ENCODE data around the gene MFGE8. TPM values are rescaled to one million over a fixed set of nuclear protein-coding genes. Genes with fewer than 3 reads are reported as not detected.
"Not testable (repeated sequence)": the region's sequence is repeated elsewhere in the genome, so short reads cannot be mapped to it uniquely, and the experiment has no call there.

MFGE8 gene
- total RNA-seq, 4 donors from 2014 or later, result 341 to 594 (median 450) TPM

- TF ChIP-seq, protein P1, sequence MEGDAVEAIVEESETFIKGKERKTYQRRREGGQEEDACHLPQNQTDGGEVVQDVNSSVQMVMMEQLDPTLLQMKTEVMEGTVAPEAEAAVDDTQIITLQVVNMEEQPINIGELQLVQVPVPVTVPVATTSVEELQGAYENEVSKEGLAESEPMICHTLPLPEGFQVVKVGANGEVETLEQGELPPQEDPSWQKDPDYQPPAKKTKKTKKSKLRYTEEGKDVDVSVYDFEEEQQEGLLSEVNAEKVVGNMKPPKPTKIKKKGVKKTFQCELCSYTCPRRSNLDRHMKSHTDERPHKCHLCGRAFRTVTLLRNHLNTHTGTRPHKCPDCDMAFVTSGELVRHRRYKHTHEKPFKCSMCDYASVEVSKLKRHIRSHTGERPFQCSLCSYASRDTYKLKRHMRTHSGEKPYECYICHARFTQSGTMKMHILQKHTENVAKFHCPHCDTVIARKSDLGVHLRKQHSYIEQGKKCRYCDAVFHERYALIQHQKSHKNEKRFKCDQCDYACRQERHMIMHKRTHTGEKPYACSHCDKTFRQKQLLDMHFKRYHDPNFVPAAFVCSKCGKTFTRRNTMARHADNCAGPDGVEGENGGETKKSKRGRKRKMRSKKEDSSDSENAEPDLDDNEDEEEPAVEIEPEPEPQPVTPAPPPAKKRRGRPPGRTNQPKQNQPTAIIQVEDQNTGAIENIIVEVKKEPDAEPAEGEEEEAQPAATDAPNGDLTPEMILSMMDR (IDR thresholded peaks at IDR 0.05), result no peak
- ATAC-seq (ENCODE audit: low FRiP score) (no peak), DNase-seq (ENCODE audit: low spot score) (no peak)
Measured at GRCh38 chr15:88949734-88950400, 36.7 kb upstream of the MFGE8 start.

DNA sequence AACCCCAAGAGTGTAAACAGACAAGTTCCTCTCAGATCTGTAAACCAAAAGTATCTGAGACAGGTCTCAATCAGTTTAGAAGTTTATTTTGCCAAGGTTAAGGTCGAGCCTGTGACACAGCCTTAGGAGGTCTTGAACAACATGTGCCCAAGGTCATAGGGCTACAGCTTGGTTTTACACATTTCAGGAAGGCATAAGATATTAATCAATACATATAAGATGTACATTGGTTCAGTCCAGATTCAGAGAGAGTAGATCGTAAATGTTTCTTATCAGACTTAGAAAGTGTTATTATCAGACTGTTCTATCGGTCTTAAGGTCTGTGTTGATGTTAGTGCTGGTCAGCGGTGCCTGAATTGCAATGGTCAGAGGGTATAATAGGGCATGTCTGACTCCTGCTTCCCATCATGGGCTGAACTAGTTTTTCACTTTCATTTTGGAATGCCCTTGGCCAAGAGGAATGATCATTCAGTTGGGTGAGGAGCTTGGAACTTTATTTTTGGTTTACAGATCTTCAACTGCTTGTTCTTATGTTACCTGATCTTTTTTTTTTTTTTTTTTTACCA lies 27.0 kb upstream of the MFGE8 start:
- DNase-seq (ENCODE audit: low spot score) (no peak), ATAC-seq (ENCODE audit: low FRiP score) (no peak)
- TF ChIP-seq, protein P1 (IDR thresholded peaks at IDR 0.05), result no peak

GRCh38 chr15:88939486-88939806 lies 26.3 kb upstream of the MFGE8 start:
- TF ChIP-seq, protein P1 (IDR thresholded peaks at IDR 0.05), result no peak
- ATAC-seq (ENCODE audit: low FRiP score) (no peak), DNase-seq (ENCODE audit: low spot score) (no peak)

- TF ChIP-seq, protein P1 (IDR thresholded peaks at IDR 0.05), result no peak
- no peak for DNase-seq (ENCODE audit: low spot score)
- ATAC-seq (ENCODE audit: low FRiP score), result no peak
Measured at GRCh38 chr15:88938802-88939485, 25.8 kb upstream of the MFGE8 start.

DNA sequence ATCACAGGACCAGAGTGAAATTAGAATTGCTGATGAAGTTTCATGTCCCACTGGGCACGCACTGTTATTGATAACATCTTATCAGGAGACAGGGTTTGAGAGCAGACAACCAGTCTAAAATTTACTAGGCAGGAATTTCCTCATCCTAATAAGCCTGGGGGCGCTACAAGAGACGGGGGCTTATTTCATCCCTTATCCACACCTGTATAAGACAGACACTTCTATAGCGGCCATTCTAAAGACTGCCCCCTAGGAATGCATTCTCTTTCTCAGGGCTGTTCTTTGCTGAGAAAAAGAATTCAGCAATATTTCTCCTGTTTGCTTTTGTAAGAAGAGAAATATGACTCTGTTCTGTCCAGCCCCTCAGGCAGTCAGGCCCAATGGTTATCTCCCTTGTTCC lies 21.3 kb upstream of the MFGE8 start:
- ATAC-seq (ENCODE audit: low FRiP score); DNase-seq (ENCODE audit: low spot score): not testable (repeated sequence)

DNA sequence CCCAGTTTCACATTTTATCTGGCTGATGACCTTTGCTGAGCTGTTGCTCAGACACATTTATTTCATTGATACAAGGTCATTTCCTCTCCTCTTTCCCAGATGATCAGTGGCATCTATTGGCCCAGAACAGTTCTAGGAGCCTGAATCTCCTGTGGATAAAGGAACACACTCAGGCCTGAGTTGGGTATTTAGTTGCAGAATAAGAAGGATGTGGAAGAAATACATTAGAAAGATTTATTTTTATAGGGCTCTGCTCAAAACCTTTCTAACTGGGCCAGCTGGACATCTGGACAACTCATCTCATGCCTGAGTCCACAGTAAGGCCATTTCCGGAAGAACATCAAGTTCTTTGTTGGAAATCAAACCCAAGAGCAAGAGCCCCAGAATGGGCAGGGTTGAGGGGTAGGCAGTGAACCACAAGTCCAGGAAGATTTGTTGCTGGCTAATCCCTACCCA lies 19.7 kb upstream of the MFGE8 start:
- DNase-seq (ENCODE audit: low spot score) (no peak), ATAC-seq (ENCODE audit: low FRiP score) (no peak)
- TF ChIP-seq, protein P1 (IDR thresholded peaks at IDR 0.05), result no peak

GRCh38 chr15:88932271-88932874 lies 19.2 kb upstream of the MFGE8 start:
- DNase-seq (ENCODE audit: low spot score) (no peak), ATAC-seq (ENCODE audit: low FRiP score) (no peak)
- TF ChIP-seq, protein P1 (IDR thresholded peaks at IDR 0.05), result no peak

Measured in omental fat pad (tissue), 4 donors.